CD4-positive, alpha-beta T cell treated with Interleukin-4 for 4 hours (primary cell): ENCODE measurements around the gene CLTB.
"Not testable (repeated sequence)": the region's sequence is repeated elsewhere in the genome, so short reads cannot be mapped to it uniquely, and the experiment has no call there.

Source experiments
- DNase-seq: peaks from one replicate; pipeline ENCODE4 v3.0.0-alpha.2; 2020

Gene CLTB

DNA sequence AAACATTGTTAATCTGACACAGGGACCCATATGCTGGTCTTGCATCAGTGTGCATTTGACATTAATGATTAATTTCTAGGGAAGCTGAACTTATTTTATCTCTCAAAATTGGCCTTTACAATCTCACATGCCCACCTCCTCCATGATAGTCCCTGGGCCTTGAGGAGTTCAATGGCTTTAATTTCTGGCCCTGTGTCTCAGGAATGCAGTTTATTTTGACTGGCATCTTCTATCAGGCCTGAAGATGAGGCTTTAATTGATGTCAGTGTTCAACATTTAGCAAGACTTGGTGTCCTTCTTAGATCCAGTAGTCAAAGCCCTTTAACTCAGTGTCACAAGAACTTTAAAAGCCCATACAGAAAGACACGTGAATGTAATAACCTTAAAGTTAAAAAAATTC is 10.5 kb upstream of the CLTB start:
- no peak for DNase-seq

DNA sequence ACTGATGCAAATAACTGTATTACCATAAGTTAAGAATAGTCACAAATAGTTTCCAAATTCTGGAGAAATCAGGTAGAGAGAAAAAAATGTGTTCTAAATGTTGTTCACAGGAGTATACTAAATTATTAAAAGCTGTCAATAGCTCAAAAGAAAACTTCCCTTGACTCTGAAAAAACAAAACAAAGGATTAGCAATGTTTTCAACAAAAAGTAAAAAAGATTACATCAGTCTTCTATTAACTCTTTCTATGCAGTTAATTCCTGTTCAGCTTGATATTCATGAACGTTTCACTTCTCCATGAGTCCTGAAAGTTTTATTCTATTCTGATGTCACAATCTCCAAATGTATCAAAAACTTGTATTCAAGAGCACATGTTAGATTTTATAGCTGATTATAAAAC is 9.5 kb upstream of the CLTB start:
- no peak for DNase-seq

DNA sequence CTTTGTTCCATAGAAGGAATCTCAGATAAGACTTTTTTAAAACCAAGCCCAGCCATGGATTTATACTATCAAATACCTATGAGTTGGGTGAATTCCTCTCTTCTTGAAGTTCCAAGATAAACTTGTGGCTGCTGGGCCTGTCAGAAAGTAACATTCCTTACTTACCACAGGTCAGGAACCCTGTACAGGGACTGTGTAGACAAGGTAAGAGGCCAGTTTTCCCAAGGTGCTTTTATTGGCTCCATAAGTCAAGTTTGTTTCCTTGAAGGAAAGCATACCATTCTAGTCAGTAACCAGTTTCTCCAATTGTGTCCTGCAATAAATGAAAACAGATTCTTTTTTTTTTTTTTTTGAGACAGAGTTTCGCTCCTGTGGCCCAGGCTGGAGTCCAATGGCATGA is 8.8 kb upstream of the CLTB start:
- no peak for DNase-seq

DNA sequence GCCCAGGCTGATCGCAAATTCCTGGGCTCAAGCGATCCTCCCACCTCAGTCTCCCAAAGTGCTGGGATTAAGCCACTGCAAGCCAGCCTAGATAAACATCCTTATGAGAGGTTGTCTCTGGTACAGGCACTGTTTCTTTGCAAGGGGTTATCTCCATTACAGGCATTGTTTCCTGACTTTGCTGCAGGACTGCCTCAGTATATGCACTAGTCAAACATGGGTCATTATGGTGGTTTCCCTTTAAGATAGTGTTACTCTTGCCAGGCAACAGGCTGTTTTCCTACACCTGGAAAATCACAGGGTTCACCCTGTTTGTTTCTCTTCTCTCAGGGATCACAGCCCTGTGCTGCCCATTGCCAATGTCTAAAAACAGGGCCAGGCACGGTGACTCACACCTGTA is 7.8 kb upstream of the CLTB start:
- DNase-seq = no peak

DNA sequence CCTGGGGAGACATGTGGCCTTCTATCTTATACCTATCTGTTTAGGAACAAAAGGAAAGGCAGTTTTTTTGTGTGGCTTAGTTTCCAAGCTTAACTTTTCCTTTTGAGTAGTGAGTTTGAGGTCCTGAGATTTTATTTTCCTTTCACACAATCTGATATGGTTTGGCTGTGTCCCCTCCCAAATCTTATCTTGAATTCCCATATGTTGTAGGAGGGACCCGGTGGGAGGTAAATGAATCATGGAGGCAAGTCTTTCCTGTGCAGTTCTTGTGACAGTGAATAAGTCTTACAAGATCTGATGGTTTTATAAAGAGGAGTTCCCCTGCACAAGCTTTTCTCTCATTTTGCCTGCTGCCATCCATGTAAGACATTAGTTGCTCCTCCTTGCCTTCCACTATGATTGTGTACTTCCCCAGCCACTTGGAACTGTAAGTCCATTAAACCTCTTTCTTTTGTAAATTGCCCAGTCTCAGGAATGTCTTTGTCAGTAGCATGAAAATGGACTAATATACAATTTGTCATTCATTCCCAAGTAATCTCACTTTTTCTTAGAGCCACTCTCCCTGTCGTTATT is 4.7 kb upstream of the CLTB start:
- DNase-seq = no peak

DNA sequence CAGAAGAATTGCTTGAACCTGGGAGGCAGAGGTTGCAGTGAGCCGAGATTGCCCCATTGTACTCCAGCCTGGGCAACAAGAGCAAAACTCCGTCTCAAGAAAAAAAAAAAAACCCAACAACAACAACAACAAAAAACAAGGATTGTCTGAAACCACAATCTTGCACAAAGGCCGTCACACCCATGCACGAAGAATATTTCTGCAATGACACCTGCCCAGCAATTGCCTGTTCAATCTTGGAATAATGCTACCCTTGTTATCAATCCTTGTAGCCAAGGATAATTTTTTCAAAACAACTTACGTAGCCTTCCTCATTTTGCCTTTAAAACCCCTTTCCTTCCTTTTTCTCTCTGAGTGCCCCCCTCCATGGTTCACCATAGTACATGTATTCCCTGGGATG is 3.7 kb upstream of the CLTB start:
- DNase-seq = no peak

DNA sequence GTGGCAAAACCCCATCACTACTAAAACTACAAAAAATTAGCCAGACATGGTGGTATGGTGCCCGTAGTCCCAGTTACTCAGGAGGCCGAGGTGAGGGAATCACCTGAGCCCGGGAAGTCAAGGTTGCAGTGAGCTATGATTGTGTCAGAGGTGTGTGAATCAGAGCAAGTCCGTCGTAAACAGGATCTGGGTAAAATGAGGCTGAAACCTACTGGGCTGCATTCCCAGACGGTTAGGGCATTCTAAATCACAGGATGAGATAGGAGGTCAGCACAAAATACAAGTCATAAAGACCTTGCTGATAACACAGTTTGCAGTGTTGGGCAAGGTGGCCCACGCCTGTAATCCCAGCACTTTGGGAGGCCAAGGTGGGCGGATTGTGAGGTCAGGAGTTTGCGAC is 1.9 kb upstream of the CLTB start:
- DNase-seq = no peak

DNA sequence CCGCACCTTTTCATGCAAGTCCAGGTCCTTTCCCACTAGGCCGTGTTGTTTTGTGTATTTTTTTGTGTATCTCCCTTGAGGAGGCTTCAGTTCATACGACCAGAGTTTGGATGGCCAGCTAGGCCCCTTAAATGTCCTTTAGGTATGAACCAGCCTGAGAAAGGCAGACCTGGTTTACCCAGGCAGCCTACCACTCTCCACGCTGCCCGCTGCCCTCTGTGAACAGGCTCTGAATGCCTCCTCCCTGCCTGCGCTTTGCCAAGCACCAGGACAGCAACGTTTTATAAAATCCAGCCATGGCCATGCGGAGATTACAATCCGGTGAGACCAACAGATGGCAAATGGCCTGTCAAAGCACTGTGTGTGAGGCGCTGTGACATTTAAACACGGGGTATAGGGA is 626 bp upstream of the CLTB start:
- DNase-seq = no peak

DNA sequence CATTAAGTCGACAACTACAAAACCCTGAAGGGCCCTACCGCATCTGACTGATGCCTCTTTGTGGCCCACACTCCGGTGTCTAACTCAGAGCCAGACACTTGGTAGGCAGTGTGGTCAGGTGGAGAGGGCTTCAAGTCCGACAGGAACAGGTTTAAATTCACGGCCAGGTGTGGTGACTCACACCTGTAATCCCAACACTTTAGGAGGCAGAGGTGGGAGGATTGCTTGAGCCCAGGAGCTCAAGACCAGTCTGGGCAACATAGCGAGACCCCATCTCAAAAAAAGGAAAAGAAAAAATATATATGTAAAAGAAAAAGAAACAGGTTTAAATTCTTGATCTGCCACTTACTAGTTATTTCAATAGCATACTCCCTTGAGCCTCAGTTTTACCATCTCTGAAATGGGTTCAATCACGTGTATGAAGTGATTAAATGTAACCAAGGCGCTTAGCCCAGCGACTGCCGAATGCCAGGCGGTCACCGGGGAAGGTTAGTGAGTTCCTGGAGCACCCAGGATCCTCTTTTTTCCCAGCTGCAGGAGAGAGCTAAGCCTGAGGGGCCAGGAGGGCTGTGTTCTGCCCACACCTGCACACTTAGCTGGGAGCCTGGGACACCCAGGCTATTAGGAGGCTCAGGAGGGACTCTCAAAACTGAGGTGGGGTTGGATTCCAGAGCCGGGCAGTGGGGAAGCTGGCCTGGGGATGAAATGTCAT is 943 bp downstream of the CLTB start:
- no peak for DNase-seq

DNA sequence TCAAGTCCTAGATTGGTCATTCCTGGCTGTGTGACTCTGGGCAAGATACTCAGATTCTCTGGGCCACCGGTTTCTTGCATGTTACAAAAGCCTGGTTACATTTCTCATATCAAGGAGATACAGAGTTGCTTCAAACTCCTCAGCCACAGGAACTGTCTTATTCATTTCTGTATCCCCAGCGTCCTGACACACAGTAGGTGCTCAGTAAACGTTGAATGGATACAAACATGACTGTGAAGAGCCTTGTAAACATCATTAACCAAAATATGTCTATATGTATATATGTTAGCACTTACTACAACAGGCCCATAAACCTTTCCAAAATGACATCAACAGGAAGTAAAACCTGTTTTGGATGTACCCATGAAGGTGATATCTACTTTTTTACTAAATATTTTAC is 1.6 kb downstream of the CLTB start:
- DNase-seq = no peak

DNA sequence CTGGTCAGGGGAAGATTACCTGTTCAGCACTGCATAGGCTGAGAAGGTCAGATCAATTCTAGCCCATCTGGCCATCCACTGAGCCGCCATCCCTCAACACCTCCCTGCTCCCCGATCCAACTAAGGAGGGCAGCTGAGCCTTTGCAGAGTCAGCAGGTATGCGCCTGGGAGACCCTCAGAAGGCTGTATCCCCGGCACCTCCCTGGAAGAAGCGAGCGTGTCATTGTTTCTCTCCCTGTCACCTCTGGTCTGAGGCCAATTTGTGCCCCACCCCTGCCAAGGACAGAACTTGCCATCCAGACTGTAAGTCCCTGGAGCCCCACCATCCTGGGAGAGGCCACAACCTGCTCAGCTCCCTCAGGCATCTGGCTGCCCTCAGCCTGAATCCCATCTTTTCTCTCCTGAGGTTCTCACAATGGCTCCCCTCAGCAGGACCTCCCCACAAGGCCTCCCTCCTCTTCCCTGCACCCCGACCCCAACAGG is 2.6 kb downstream of the CLTB start:
- no peak for DNase-seq

DNA sequence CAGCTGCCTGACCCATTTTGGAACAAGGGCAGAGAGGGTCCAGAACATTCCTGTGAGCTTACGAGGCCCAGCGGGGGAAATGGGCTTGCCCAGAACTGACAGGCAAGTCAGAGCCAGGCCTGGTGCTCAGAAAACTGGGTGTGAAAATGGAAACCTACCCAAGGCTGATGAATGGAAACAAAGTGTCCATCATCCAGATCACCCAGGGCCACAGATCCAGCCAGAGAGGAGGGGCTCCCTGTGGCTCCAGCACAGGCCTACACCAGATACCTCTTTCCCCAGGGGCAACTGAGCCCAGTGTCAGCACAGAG is 3.1 kb downstream of the CLTB start:
- no peak for DNase-seq

DNA sequence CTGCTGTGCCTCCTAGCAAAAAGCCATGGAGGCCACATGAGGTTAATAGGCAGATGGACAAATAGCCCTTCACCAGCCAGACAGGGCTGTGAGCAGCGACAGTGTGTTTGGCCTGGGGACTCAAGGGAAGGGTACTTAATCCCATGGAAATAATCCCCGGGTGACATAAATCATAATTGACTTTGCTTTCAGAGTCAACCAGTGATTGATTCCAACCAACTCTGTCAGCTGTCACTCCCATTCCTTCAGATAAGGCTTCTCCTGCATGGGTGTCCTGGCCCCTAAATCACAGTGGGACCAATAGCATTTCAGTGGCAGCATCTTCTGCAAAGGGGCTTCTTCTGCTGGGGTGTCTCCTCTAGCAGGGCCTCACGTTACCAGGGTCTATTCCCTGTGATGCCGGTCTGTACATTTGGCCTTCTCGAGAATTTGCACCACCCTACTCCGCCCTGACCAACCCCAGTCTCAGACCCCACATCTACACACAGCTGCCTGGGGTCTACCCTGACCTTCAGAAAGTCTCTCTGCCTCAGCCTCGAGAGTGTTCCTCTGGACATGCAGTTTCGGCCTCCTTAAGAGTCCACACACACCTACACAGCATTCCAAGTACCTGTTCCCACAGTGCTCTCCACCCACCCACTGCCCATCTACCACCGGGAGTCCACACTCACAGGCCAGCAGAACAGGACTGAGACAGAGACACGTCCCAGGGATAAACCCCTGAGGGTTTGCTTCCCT is 3.7 kb downstream of the CLTB start:
- DNase-seq = no peak

DNA sequence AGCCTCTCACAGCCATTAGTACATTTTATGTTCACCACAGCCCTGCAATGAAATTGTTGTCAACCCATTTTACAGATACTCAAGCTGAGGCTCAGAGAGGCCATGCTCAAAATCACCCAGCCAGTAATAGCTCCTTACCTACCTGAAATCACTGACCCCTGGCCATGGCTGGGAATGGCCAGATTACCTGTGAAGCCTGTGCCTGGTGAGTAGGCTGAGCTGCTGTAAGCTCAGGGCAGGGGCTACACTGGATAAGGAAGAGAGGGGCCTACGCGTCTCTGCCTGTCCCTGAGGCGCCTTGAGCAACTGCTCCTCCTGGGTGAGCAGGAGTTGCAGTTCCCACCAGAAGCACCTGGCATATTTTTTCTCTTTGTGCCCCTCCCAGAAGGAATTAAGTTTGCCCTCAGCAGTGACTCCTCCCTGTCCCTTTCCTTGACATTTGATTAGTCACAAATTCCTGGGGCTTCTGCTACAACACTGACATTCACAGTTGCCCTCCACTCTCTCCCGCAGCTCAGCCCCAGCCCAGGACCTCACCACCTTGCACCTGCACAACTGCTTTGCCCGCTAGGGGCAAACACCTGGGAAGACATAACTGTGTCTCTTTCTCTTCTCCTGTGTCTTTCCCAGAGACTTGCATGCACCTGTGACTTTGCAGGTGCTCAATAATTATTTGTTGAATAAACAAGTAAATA is 5.7 kb downstream of the CLTB start:
- no peak for DNase-seq

DNA sequence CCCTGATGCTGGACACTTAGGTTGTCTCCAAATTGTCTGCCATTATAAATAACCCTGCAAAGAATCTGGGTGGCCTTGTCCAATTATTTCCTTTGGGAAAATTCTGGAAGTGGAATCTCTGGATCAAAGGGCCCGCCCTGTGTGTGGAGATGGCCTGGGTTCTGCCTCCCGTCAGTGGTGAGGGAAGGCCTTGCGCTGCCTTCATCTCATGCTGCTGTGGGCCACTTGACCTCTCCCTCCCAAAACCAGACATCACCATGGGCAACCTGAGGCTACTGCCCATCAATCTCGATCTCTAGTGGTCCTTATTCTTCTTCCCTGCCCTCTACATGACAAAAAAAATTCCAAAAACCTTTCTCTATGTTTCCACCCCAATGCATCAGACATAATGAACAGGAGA is 6.6 kb downstream of the CLTB start:
- no peak for DNase-seq

DNA sequence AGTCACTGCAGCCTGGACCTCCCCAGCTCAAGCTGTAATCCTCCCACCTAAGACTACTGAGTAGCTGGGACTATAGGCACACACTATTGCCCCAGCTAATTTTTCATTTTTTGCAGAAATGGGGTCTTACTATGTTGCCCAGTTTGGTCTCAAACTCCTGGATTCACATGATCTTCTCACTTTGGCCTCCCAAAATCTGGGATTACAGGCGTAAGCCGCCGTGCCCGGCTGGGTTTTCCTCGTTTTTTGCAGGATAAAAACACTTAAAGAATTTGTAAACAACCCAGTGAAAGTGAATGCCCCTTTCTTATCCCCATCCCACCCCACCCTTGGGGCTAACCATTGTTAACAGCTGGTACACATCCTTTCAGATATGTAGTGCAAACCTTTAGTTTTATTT is 7.7 kb downstream of the CLTB start:
- DNase-seq = no peak

DNA sequence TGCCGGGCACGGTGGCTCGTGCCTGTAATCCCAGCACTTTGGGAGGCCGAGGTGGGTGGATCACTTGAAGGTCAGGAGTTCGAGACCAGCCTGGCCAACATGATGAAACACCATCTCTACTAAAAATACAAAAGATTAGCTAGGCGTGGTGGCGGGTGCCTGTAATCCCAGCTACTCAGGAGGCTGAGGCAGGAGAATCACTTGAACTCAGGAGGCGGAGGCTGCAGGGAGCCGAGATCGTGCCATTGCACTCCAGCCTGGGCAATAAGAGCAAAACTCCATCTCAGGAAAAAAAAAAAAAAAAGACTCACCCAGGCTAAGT is 8.1 kb downstream of the CLTB start:
- not testable (repeated sequence) for DNase-seq

DNA sequence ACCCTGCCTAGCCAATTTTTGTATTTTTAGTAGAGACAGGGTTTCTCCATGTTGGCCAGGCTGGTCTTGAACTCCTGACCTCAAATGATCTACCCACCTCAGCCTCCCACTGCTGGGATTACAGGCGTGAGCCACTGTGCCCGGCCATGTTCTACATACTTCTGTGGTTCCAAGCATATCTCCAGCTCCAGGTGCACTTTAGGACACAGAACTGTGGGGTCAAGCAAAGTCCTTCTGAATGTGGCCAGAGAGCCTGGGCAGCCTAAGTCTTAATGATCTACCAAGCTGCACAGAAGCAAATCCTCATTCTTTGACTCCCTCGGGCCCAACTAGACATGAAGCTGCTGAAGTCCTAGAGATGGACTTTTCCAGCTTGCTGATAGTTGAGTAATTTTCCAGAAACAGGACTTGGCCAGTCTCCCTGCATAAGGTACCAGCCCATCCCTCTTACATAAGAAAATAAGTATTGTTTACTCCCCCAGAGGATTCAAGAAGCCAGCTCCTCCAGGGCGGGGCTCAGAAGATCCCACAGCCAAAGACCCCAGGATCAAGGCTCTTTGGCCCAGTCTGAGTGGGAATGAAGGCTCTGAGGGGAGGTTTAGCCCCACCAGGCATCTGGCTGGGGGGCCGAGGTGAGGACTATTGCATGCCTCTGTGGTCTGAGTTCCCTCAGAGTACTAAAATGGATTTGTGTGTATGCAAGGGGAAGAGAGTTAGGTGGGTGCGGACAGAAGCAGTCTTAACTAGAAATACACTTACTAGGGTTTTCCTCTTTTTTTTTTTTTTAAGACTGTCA is 8.7 kb downstream of the CLTB start:
- no peak for DNase-seq

DNA sequence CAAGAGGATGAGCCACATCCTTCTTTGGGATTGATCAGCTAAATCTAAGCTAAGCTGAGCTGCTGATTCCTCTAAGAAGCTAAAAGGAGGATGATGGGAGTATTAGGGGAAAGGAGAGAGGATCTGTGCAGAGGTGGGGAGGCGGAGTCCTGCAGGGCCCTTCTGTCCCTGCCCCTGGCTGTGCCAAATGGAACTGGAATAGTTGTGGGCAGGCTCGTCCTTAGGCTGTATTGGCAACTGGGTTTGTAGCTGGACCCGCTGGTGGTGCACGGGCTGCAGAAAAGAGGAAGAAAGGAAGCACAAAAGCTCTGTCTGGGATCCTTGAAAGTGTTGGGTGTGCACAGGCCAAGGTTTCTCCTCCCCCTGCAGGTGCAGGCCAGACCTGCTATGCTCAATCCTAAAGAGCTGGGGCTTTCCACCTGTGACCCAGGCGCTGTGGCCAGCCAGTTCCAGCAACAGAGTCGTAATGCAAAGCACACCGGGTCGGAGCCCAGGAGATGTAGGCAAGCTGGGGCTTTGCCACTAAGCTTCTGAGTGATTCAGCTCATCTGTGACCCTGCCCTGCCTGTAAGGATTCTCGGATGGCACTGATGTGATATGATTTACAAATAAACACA is 9.8 kb downstream of the CLTB start:
- no peak for DNase-seq

DNA sequence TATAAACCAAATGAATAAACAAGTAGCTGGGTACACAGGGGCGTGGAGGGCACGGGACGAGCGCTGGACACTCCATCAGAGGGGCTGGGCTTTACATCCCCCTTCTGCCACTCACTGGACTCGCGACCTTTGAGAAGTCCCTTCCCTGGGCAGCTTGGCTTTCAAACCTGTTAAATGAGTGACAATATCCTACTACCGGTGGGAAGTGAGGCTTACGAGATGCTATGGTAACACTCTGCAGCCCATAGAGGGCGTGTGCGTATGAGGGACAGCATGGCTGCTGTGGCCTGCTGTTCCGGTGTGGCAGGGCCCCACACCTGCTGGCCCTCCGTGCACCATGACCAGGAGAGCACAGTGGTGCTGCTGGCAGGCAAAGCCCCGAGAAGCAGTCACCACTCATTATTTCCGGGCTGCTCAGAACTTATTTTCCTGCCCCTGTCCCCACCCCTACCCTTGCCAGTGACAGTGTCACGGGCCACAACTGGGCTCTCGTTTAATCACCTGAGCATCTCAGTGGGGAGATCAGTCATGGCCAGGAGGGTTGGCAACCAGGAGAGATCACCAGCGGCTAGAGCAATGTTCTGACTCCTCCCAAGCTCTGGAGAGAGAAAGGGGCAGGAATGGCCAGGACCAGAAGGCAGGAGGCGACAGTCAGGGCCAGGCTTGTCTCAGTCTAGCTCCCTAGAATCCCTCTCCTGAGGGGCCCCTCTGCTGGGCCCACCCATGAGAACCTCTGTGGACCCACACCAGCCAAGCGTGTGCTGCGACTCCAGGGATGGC is 10.5 kb downstream of the CLTB start:
- no peak for DNase-seq

DNA sequence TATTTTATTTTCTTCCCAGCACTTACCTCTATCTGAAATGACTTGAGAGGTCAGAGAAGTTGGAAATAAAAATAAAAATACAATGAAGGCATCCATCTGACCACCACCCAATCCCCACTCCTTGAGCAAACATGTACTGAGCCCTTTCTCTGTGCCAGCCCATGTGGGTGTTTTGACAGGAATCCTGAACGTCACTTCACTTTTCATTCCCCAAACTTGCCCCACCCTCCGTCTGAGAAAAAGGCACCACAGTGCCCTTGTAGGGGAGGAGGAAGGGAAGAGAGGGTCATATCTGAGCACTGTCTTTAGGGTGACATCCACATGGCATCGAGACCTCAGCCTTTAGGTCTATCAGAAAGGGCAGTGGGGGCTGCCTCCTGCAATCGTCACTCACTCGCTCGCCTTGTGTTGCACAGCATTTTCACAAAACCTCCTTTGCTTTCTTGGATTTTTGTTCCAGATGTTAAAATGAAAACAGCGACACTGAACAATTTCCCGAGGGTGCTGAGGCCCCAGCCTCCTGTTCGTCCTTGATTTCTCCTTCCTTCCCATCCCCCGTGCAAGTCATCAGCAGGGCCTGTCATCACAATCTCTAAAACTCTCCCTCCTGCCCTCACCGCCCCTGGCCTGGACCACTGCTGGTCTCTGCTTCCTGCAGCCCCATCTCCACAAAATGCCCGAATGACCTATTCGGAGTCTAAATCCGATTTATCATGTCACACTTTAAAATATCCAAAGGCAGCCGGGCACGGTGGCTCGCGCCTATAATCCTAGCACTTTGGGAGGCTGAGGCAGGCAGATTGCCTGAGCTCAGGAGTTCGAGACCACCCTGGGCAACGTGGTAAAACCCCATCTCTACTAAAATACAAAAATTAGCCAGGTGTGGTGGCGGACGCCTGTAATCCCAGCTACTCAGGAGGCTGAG is 14.8 kb downstream of the CLTB start:
- no peak for DNase-seq
